Nephron (organoid): ENCODE data around the gene CLEC16A.
A peak's percentile ranks its signal among the peaks of the same experiment; 100 is the strongest.

Experiments
- H3K27ac Mint-ChIP-seq, 3 experiments: 2 replicates each; pipeline ENCODE4 v1.8.0; 2020; ENCODE audit warnings: mixed read lengths in 3 of 3, mild to moderate bottlenecking in 2 of 3, moderate library complexity in 1 of 3
- H3K27me3 Mint-ChIP-seq: 2 replicates; pipeline ENCODE4 v1.8.0; 2021; ENCODE audit warnings: low read depth, mild to moderate bottlenecking, moderate library complexity, mixed read lengths
- H3K36me3 Mint-ChIP-seq: 2 replicates; pipeline ENCODE4 v1.8.0; 2020; ENCODE audit warnings: low read depth, mixed read lengths
- H3K4me1 Mint-ChIP-seq: 2 replicates; pipeline ENCODE4 v1.8.0; 2020; ENCODE audit warnings: mixed read lengths
- H3K4me3 Mint-ChIP-seq, 3 experiments: 2 replicates each; pipeline ENCODE4 v1.8.0; 2020; ENCODE audit warnings: mild to moderate bottlenecking in 3 of 3, mixed read lengths in 3 of 3, moderate library complexity in 2 of 3
- H3K9me3 Mint-ChIP-seq: 2 replicates; pipeline ENCODE4 v1.8.0; 2020; ENCODE audit warnings: mixed read lengths
- TF ChIP-seq, protein P1 (sequence below), 3 experiments: fragments of 200-600 bp; sonication (generic); IDR thresholded peaks; one replicate each; pipeline ENCODE4 v1.5.0; 2021; ENCODE audit warnings: antibody characterized with exemption in 3 of 3; ENCODE audit not compliant: unreplicated experiment in 3 of 3

Gene CLEC16A

DNA sequence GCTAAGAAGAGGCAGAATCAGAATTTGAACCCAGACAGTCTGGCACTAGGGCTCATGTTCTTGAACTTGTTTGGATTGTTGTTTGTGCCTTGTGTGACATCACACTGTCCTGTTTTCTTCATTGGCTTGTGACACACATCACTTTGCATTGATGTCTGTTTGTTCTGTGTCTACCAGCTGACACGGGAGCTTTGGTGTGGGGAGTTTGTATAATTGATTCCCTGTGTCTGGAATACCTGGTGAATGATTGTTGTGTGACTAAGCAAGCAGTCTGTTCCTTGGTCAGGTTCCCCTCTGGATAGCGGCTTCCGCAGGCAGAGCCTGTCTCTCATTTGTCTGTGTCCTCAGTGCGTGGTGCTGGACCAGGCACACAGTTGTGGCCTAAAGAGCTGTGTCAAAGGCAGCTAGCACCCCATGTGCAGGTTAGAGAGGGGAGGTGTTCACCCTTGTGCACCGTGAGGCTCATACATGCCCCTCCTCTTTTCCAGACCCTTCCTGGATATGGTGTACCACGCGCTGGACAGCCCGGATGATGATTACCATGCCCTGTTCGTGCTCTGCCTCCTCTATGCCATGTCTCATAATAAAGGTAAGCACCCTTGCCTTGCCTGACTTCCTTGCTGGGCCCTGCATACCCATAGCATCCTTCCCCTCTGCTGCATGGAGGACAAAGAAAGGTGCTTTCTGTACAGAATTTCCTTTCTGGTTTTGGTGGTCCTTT lies 80.1 kb downstream of the CLEC16A start:
- H3K4me1 Mint-ChIP-seq = peaks cover 16% of the 10 kb centered on the region
- H3K9me3 Mint-ChIP-seq = peaks cover 37% of the 10 kb centered on the region
- H3K36me3 Mint-ChIP-seq = peaks cover 77% of the 10 kb centered on the region
- no peaks in the 10 kb centered on the region for H3K27me3 Mint-ChIP-seq
- H3K27ac Mint-ChIP-seq = no peak overlapping the region
- H3K4me3 Mint-ChIP-seq = no peak overlapping the region
- TF ChIP-seq, protein P1, sequence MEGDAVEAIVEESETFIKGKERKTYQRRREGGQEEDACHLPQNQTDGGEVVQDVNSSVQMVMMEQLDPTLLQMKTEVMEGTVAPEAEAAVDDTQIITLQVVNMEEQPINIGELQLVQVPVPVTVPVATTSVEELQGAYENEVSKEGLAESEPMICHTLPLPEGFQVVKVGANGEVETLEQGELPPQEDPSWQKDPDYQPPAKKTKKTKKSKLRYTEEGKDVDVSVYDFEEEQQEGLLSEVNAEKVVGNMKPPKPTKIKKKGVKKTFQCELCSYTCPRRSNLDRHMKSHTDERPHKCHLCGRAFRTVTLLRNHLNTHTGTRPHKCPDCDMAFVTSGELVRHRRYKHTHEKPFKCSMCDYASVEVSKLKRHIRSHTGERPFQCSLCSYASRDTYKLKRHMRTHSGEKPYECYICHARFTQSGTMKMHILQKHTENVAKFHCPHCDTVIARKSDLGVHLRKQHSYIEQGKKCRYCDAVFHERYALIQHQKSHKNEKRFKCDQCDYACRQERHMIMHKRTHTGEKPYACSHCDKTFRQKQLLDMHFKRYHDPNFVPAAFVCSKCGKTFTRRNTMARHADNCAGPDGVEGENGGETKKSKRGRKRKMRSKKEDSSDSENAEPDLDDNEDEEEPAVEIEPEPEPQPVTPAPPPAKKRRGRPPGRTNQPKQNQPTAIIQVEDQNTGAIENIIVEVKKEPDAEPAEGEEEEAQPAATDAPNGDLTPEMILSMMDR (IDR thresholded peaks at IDR 0.05; ENCODE audit: unreplicated experiment in 3 of 3) = no peak

GRCh38 chr16:11025120-11025531 lies 80.8 kb downstream of the CLEC16A start:
- Mint-ChIP-seq H3K27me3 (no peaks in the 10 kb centered on the region), H3K9me3 (peaks cover 43% of the 10 kb centered on the region), H3K36me3 (peaks cover 84% of the 10 kb centered on the region), H3K4me3 (no peak overlapping the region), H3K4me1 (peaks cover 16% of the 10 kb centered on the region), H3K27ac (no peak overlapping the region)
- TF ChIP-seq, protein P1 (IDR thresholded peaks at IDR 0.05; ENCODE audit: unreplicated experiment in 3 of 3) = no peak

- no peak overlapping the region for H3K4me3 Mint-ChIP-seq
- no peaks in the 10 kb centered on the region for H3K27me3 Mint-ChIP-seq
- H3K9me3 Mint-ChIP-seq = peaks cover 40% of the 10 kb centered on the region
- H3K36me3 Mint-ChIP-seq = peaks cover 99% of the 10 kb centered on the region
- peaks cover 34% of the 10 kb centered on the region for H3K4me1 Mint-ChIP-seq
- no peak overlapping the region for H3K27ac Mint-ChIP-seq
- TF ChIP-seq, protein P1 (IDR thresholded peaks at IDR 0.05; ENCODE audit: unreplicated experiment in 3 of 3) = no peak
Measured at GRCh38 chr16:11029948-11030347, 85.6 kb downstream of the CLEC16A start.

- H3K9me3 Mint-ChIP-seq = peaks cover 33% of the 10 kb centered on the region
- peaks cover 44% of the 10 kb centered on the region for H3K4me1 Mint-ChIP-seq
- peaks cover 2% of the 10 kb centered on the region for H3K27me3 Mint-ChIP-seq
- no peak overlapping the region for H3K4me3 Mint-ChIP-seq
- peak overlapping the region in 1 of 3 experiments; percentile 90 for H3K27ac Mint-ChIP-seq
- TF ChIP-seq, protein P1 (IDR thresholded peaks at IDR 0.05; ENCODE audit: unreplicated experiment in 3 of 3) = no peak
- H3K36me3 Mint-ChIP-seq = peaks cover 99% of the 10 kb centered on the region
Measured at GRCh38 chr16:11030990-11031510, 86.7 kb downstream of the CLEC16A start.

DNA sequence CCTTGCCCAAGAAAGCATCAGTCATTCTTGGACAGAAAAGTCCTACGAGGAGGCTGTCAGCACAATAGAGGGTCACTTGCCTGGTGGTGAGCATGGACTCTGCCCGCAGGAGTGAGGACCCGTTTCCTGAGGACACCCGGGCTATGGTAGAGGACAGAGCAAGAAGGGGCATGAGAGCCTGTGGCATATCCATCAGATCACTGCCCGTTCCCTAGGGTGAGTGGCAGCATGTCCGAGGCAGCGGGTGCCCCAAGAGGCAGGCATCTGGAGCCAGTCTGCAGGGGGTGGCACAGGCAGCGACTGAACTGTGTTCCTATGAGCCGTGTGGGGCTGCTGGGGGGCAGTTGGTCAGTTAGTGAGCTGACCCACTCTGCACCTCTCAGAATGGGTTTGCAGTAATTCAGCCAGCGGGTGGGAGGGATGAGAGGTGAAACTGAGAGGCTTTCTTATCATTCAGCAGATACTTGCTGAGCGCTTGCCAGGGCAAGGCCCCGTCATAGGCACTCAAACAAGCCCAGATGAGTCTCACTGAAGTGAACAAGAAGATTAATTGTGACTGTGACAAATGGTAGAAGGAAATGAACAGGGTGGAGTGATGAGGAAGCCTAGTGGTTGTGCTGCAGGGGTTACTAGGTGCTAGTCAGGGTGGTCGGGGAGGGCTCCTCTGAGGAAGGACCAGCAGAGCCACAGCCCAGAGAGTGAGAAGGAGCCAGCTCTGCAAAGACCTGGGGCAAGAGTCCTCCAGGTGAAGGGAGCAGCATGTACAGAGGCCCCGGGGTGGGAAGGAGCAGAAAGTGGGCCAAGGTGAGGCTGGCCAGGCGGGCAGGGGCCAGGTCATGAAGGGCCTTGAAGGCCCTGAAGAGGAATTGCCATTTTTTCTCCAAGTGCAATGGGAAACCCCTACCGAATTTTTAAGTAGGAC lies 87.9 kb downstream of the CLEC16A start:
- Mint-ChIP-seq H3K36me3 (peaks cover 98% of the 10 kb centered on the region), H3K4me3 (no peak overlapping the region), H3K27me3 (peaks cover 4% of the 10 kb centered on the region), H3K27ac (peak overlapping the region; percentile 27 to 94 (median 90)), H3K4me1 (peaks cover 44% of the 10 kb centered on the region), H3K9me3 (peaks cover 23% of the 10 kb centered on the region)
- TF ChIP-seq, protein P1 (IDR thresholded peaks at IDR 0.05; ENCODE audit: unreplicated experiment in 3 of 3) = no peak
